GM12878 (cell line): ENCODE measurements around the gene DYNC1H1. TPM values are rescaled to one million over a fixed set of nuclear protein-coding genes. Genes with fewer than 3 reads are reported as not detected.

Experiments
- ATAC-seq: fragments of 200-7000 bp; cut with Tn5 transposase; 3 replicates; pipeline ENCODE4 v1.9.1; 2020; ENCODE audit warnings: mild to moderate bottlenecking, moderate library complexity
- BruUV-seq: library from RNA; stranded (reverse); fragments of 400-500 nt; replicated peaks from 2 replicates; lab custom pipeline; 2021; lab: Mats Ljungman, UMichigan
- CTCF ChIA-PET: fragments of 300-600 bp; sonication (Branson Sonifier 250); formaldehyde crosslinking; extraction: SDS; loops from one replicate; lab custom pipeline; 2021; ENCODE audit warnings: inconsistent platforms; lab: Yijun Ruan, JAX
- POLR2A ChIA-PET: fragments of 350-600 bp; formaldehyde crosslinking; extraction: SDS; loops from one replicate; lab custom pipeline; 2021; ENCODE audit warnings: inconsistent platforms; lab: Charles Lee
- RAD21 ChIA-PET: fragments of 300-600 bp; sonication (Branson Sonifier 250); formaldehyde crosslinking; loops from one replicate; lab custom pipeline; 2023; ENCODE audit warnings: antibody characterized with exemption; ENCODE audit not compliant: unreplicated experiment; lab: Charles Lee
- SMC1A ChIA-PET: fragments of 300-600 bp; sonication (Branson Sonifier 250); formaldehyde crosslinking; loops from one replicate; lab custom pipeline; 2023; ENCODE audit not compliant: unreplicated experiment, uncharacterized antibody; lab: Charles Lee
- DNase-seq: peaks from one replicate; pipeline ENCODE4 v3.0.0-alpha.2; 2011; ENCODE audit warnings: low read depth, low spot score
- FAIRE-seq: peaks from 3 replicates; lab custom pipeline; 2011; peaks lifted over from hg19 to GRCh38; lab: Jason Lieb, UNC
- H2AFZ ChIP-seq: 2 replicates; pipeline ENCODE4 v1.6.0; 2011; ENCODE audit warnings: low read depth, low read length, control low read depth; ENCODE audit not compliant: control insufficient read depth
- H3K27ac ChIP-seq: 2 replicates; pipeline ENCODE4 v1.5.1; 2011; ENCODE audit warnings: control low read depth; ENCODE audit not compliant: control insufficient read depth, insufficient read depth
- H3K27me3 ChIP-seq, 2 experiments: replicated peaks in 1 of 2; 2 replicates each; pipeline versions ENCODE4 v1.6.0 to v1.6.1; 2011; ENCODE audit warnings: low read length in 1 of 2; ENCODE audit not compliant: control insufficient read depth in 2 of 2, insufficient read depth in 2 of 2
- H3K36me3 ChIP-seq, 2 experiments: 2 replicates each; pipeline ENCODE4 v1.5.1; 2011; ENCODE audit warnings: low read length in 1 of 2; ENCODE audit not compliant: control insufficient read depth in 2 of 2, insufficient read depth in 2 of 2
- H3K4me1 ChIP-seq: 2 replicates; pipeline ENCODE4 v1.6.1; 2011; ENCODE audit warnings: mild to moderate bottlenecking, low read length, moderate library complexity, mixed read lengths; ENCODE audit not compliant: control insufficient read depth, insufficient read depth
- H3K4me2 ChIP-seq: 2 replicates; pipeline ENCODE4 v1.6.0; 2011; ENCODE audit warnings: control low read depth; ENCODE audit not compliant: control insufficient read depth, insufficient read depth
- H3K4me3 ChIP-seq: fragments of 200-600 bp; sonication (generic); 2 replicates; pipeline ENCODE4 v1.5.1; 2016
- H3K79me2 ChIP-seq: 2 replicates; pipeline ENCODE4 v1.6.0; 2011; ENCODE audit warnings: low read length; ENCODE audit not compliant: control insufficient read depth, insufficient read depth
- H3K9ac ChIP-seq: 2 replicates; pipeline ENCODE4 v1.8.0; 2011; ENCODE audit warnings: low read length, control low read depth, mixed read lengths; ENCODE audit not compliant: control insufficient read depth, insufficient read depth
- H3K9me3 ChIP-seq: replicated peaks from 3 replicates; pipeline ENCODE4 v1.5.1; 2011; ENCODE audit warnings: mild to moderate bottlenecking, low read length; ENCODE audit not compliant: control insufficient read depth, insufficient read depth
- H4K20me1 ChIP-seq: 2 replicates; pipeline ENCODE4 v1.6.0; 2011; ENCODE audit not compliant: control insufficient read depth, insufficient read depth
- BCLAF1 ChIP-seq: fragments of 450-650 bp; IDR thresholded peaks from 2 replicates; pipeline ENCODE4 v1.6.1; 2017; ENCODE audit warnings: antibody characterized with exemption, mild to moderate bottlenecking, moderate library complexity
- CBX5 ChIP-seq: sonication (generic); IDR thresholded peaks from 2 replicates; pipeline ENCODE4 v1.6.1; 2016; ENCODE audit warnings: low read depth, moderate library complexity, mild to moderate bottlenecking, inconsistent platforms
- CREB1 ChIP-seq: IDR thresholded peaks from 2 replicates; pipeline ENCODE4 v1.6.1; 2012; ENCODE audit warnings: low read depth, mild to moderate bottlenecking, inconsistent platforms
- EP300 ChIP-seq, 2 experiments: fragments of 150-350 bp in 1 of 2; IDR thresholded peaks; 2 replicates each; pipeline ENCODE4 v1.6.1; 2011 to 2012; ENCODE audit warnings: low read depth in 2 of 2, low read length in 2 of 2, borderline replicate concordance in 1 of 2, improper control_type of control experiment in 1 of 2, inconsistent platforms in 1 of 2; ENCODE audit not compliant: control insufficient read depth in 1 of 2
- ETV6 ChIP-seq, 2 experiments: fragments of 450-650 bp in 1 of 2; IDR thresholded peaks in 1 of 2; conservative IDR thresholded peaks in 1 of 2; 2 replicates each; pipeline ENCODE4 v1.6.1; 2014; ENCODE audit warnings: antibody characterized with exemption in 1 of 2, borderline replicate concordance in 1 of 2, low read depth in 1 of 2, mild to moderate bottlenecking in 1 of 2, moderate library complexity in 1 of 2
- GABPA ChIP-seq: IDR thresholded peaks from 2 replicates; pipeline ENCODE4 v1.6.1; 2014; ENCODE audit warnings: antibody characterized with exemption, low read depth, mild to moderate bottlenecking, inconsistent platforms
- MXI1 ChIP-seq: fragments of 150-350 bp; IDR thresholded peaks from 2 replicates; pipeline ENCODE4 v1.6.1; 2011; ENCODE audit warnings: low read depth, mild to moderate bottlenecking, inconsistent platforms, low read length, improper control_type of control experiment
- MYC ChIP-seq: IDR thresholded peaks from 2 replicates; pipeline ENCODE4 v1.6.1; 2011; ENCODE audit warnings: mild to moderate bottlenecking, low read length, moderate library complexity, inconsistent platforms; ENCODE audit not compliant: insufficient read depth, insufficient replicate concordance, insufficient read length, severe bottlenecking
- RAD51 ChIP-seq: fragments of 450-650 bp; IDR thresholded peaks from 2 replicates; pipeline ENCODE4 v1.6.1; 2016; ENCODE audit warnings: moderate library complexity, mild to moderate bottlenecking, inconsistent platforms
- SREBF2 ChIP-seq: IDR thresholded peaks from 2 replicates; pipeline ENCODE4 v1.6.1; 2012; ENCODE audit warnings: mild to moderate bottlenecking, low read length
- TCF12 ChIP-seq: IDR thresholded peaks from 2 replicates; pipeline ENCODE4 v1.6.1; 2011; ENCODE audit warnings: low read depth, mild to moderate bottlenecking, low read length
- ZBED1 ChIP-seq: IDR thresholded peaks from 2 replicates; pipeline ENCODE4 v1.6.1; 2016; ENCODE audit warnings: borderline replicate concordance
- ZNF24 ChIP-seq: fragments of 450-650 bp; IDR thresholded peaks from 2 replicates; pipeline ENCODE4 v1.6.1; 2017; ENCODE audit warnings: antibody characterized with exemption, mild to moderate bottlenecking
- WGBS: methylation state at CpG from one replicate; pipeline ENCODE4 v1.1.6; 2016; ENCODE audit warnings: low lambda C conversion rate; ENCODE audit not compliant: insufficient replicate concordance, insufficient coverage; ENCODE audit errors: missing lambda C conversion rate; 5-methylcytosine and 5-hydroxymethylcytosine counted together
- in situ Hi-C: fragments of 300-500 bp; cut with MboI; formaldehyde crosslinking; loops from 9 replicates; pipeline ENCODE4 v1.14.3; 2018; ENCODE audit warnings: mixed read lengths
- intact Hi-C: fragments of 100-400 bp; cut with micrococcal nuclease; formaldehyde crosslinking; loops from one replicate; pipeline ENCODE4 v1.14.2; 2022; ENCODE audit not compliant: unreplicated experiment
- polyA plus RNA-seq, 11 experiments: library from polyadenylated mRNA; depleted of rRNA in 4 of 11; unstranded in 6 of 11; stranded (reverse) in 5 of 11; fragments of >200 nt; fragmentation: Nextera tagmentation in 4 of 11; fragmentation: Illumina TruSeq in 1 of 11; extraction: Ambion mirVana in 4 of 11; extraction: Trizol in 1 of 11; gene quantifications; 1 replicate in 1 of 11; 2 replicates in 10 of 11; pipeline versions ENCODE4 v1.2.1 to v1.2.3, GENCODE V29; 2011 to 2016; ENCODE audit warnings: inconsistent platforms in 2 of 11, missing spikeins in 2 of 11, low read depth in 1 of 11
- total RNA-seq, 4 experiments: library from RNA; depleted of rRNA in 3 of 4; stranded (reverse); fragments of >200 nt in 3 of 4; fragmentation: Illumina TruSeq in 1 of 4; extraction: Trizol in 1 of 4; gene quantifications; 2 replicates each; pipeline versions ENCODE4 v1.2.1 to v1.2.3, GENCODE V29; 2013 to 2021
- TF ChIP-seq, protein P1 (sequence below): fragments of 450-650 bp; conservative IDR thresholded peaks from 2 replicates; pipeline ENCODE4 v1.6.1; 2017; ENCODE audit warnings: mild to moderate bottlenecking, moderate library complexity

The DYNC1H1 gene
- total and polyA plus RNA-seq, 10 of the 15 experiments (the other 5 are each of a cell fraction or from before 2014, with no cell fraction given) = 38.4 to 291 (median 111) TPM

DNA sequence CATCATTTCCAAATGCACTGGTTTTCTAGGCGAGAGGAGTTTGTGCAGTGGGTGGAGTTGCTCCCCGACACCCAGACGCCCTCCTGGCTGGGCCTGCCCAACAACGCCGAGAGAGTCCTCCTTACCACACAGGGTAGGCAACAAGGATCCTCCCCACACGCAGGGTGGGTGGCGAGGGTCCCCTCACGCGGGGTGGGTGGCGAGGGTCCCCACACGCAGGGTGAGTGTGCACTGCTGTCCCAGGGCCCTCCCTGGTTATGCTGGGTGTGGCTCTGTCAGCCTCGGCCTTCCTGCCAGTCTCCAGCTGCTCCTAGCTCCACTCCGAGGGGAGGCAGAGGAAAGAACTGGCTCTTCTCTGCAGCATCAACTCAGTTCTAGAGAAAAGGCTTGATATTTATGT, 80.2 kb downstream of the DYNC1H1 start:
- H3K79me2 ChIP-seq = no peaks in the 10 kb centered on the region
- no peaks in the 10 kb centered on the region for H4K20me1 ChIP-seq
- no TSS peak for BruUV-seq
- peaks cover 26 to 51% of the 10 kb centered on the region in 2 experiments for H3K36me3 ChIP-seq
- FAIRE-seq (no peak), DNase-seq (no peak), ATAC-seq (no peak)
- in situ Hi-C loops = no loop called here
- no peaks in the 10 kb centered on the region for H3K4me1 ChIP-seq
- no peak for TF ChIP-seq MYC
- no peak for TF ChIP-seq RAD51
- TF ChIP-seq ZNF24 = no peak
- TF ChIP-seq BCLAF1 = no peak
- TF ChIP-seq MXI1 = no peak
- TF ChIP-seq ZBED1 = no peak
- no peak for TF ChIP-seq GABPA
- no peak for TF ChIP-seq CBX5
- TF ChIP-seq EP300 (IDR thresholded peaks at IDR 0.05; ENCODE audit: borderline replicate concordance in 1 of 2, control insufficient read depth in 1 of 2, low read depth in 2 of 2, low read length in 2 of 2) = no peak
- no peak for TF ChIP-seq TCF12
- no peak for TF ChIP-seq CREB1
- TF ChIP-seq ETV6 (conservative IDR thresholded peaks at IDR 0.05 in 1 of 2, IDR thresholded peaks at IDR 0.05 in 1 of 2; ENCODE audit: borderline replicate concordance in 1 of 2, low read depth in 1 of 2) = no peak
- TF ChIP-seq, protein P1, sequence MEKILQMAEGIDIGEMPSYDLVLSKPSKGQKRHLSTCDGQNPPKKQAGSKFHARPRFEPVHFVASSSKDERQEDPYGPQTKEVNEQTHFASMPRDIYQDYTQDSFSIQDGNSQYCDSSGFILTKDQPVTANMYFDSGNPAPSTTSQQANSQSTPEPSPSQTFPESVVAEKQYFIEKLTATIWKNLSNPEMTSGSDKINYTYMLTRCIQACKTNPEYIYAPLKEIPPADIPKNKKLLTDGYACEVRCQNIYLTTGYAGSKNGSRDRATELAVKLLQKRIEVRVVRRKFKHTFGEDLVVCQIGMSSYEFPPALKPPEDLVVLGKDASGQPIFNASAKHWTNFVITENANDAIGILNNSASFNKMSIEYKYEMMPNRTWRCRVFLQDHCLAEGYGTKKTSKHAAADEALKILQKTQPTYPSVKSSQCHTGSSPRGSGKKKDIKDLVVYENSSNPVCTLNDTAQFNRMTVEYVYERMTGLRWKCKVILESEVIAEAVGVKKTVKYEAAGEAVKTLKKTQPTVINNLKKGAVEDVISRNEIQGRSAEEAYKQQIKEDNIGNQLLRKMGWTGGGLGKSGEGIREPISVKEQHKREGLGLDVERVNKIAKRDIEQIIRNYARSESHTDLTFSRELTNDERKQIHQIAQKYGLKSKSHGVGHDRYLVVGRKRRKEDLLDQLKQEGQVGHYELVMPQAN = no peak
- TF ChIP-seq SREBF2 = no peak
- RAD21 ChIA-PET = no interaction called here
- POLR2A ChIA-PET = no interaction called here
- no peak overlapping the region for H3K27ac ChIP-seq
- no peaks in the 10 kb centered on the region for H3K9me3 ChIP-seq
- no peaks in the 10 kb centered on the region for H3K27me3 ChIP-seq
- H3K9ac ChIP-seq = no peak overlapping the region
- no peak overlapping the region for H2AFZ ChIP-seq
- CTCF ChIA-PET = no interaction called here
- WGBS = 100% methylated on average over 13 of the region's 13 CpGs
- SMC1A ChIA-PET = no interaction called here
- intact Hi-C loops = no loop called here
- no peak overlapping the region for H3K4me2 ChIP-seq
- H3K4me3 ChIP-seq = no peak overlapping the region
